Upper lobe of left lung (tissue), 6 donors: Measurements from ENCODE around the gene MEX3D. TPM values are rescaled to one million over a fixed set of nuclear protein-coding genes. Genes with fewer than 3 reads are reported as not detected.
A peak's percentile ranks its signal among the peaks of the same experiment; 100 is the strongest.

Experiments
- ATAC-seq, 2 donors: fragments of 200-7000 bp; cut with Tn5 transposase; one replicate each; pipeline ENCODE4 v1.9.1; 2022; ENCODE audit warnings: mild to moderate bottlenecking in 2 of 2, moderate library complexity in 2 of 2; ENCODE audit not compliant: low FRiP score in 2 of 2
- DNase-seq, 2 donors: peaks; one replicate each; pipeline ENCODE4 v3.0.0-alpha.2; 2019 to 2020
- H3K27ac ChIP-seq, 4 donors: fragments of 200-600 bp; sonication (generic); one replicate each; pipeline ENCODE4 v1.5.1; 2016 to 2019
- H3K27me3 ChIP-seq, 4 donors: fragments of 200-600 bp; sonication (generic); one replicate each; pipeline ENCODE4 v1.5.1; 2017 to 2019
- H3K36me3 ChIP-seq, 4 donors: fragments of 200-600 bp; sonication (generic); one replicate each; pipeline ENCODE4 v1.5.1; 2016 to 2019
- H3K4me1 ChIP-seq, 4 donors: fragments of 200-600 bp; sonication (generic); one replicate each; pipeline ENCODE4 v1.5.1; 2018 to 2019
- H3K4me3 ChIP-seq, 4 donors: fragments of 200-600 bp; sonication (generic); one replicate each; pipeline ENCODE4 v1.5.1; 2017 to 2019; ENCODE audit warnings: mild to moderate bottlenecking in 2 of 4, moderate library complexity in 1 of 4
- H3K9me3 ChIP-seq, 4 donors: fragments of 200-600 bp; sonication (generic); one replicate each; pipeline ENCODE4 v1.5.1; 2018 to 2019
- CTCF ChIP-seq, 6 experiments: fragments of 450-650 bp in 4 of 6; fragments of 200-600 bp in 2 of 6; sonication (generic) in 2 of 6; IDR thresholded peaks; one replicate each; pipeline ENCODE4 v1.5.1; 2016 to 2019; ENCODE audit warnings: antibody characterized with exemption in 6 of 6
- EP300 ChIP-seq, 4 donors: sonication (generic); formaldehyde crosslinking; IDR thresholded peaks; one replicate each; pipeline ENCODE4 v1.5.1; 2017; ENCODE audit warnings: antibody characterized with exemption in 4 of 4, control low read depth in 2 of 4
- POLR2A ChIP-seq, 4 donors: fragments of 450-650 bp; IDR thresholded peaks; one replicate each; pipeline ENCODE4 v1.5.1; 2016 to 2017; ENCODE audit warnings: antibody characterized with exemption in 4 of 4, mild to moderate bottlenecking in 2 of 4
- POLR2AphosphoS5 ChIP-seq, 2 donors: sonication (generic); formaldehyde crosslinking; IDR thresholded peaks; one replicate each; pipeline ENCODE4 v1.5.1; 2017; ENCODE audit warnings: antibody characterized with exemption in 2 of 2
- WGBS, 2 donors: methylation state at CpG; one replicate each; pipeline ENCODE4 v1.1.5; 2017 to 2018; 5-methylcytosine and 5-hydroxymethylcytosine counted together
- total RNA-seq, 6 donors: library from RNA; depleted of rRNA in 4 of 6; stranded (reverse); fragments of >200 nt in 4 of 6; gene quantifications; one replicate each; pipeline versions ENCODE4 v1.1.0 to v1.2.1, GENCODE V29; 2016 to 2021
- donor health status: DM: no; HTN: no; CAD: no; lungs with moderate emphysema.
- donor health status: DM: no; HTN: yes; CAD: no; lungs with severe emphysema.

The MEX3D gene
- total RNA-seq, 6 donors from 2014 or later = 18.0 to 43.7 (median 26.5) TPM

DNA sequence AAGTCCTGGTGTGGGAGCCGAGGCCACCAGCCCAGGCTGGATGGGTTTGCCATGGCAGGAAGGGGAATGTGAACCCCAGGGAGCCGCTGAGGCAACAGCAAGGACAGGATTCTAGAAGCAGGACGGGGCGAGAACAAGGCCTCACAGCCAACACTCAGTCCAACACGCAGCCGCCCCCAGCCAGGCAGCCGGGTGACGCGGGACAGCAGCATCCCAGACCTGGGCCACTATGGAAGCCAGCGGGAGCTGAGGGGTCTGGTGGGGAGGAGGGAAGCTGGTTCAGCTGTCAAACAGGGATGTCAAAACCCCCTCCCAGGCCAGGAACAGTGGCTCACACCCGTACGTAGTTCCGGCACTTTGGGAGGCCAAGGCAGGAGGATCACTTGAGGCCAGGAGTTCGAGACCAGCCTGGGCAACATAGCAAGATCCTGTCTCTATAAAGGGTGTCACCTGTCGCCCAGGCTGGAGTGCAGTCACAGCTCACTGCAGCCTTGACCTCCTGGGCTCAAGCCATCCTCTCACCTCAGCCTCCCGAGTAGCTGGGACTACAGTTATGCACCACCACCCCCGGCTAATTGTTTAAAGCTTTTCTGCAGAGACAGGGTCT, 6.8 kb downstream of the MEX3D start:
- DNase-seq (no peak), ATAC-seq (no peak)
- Histone ChIP-seq H3K4me3 (no peak overlapping the region), H3K27ac (no peak overlapping the region), H3K27me3 (peaks cover 0 to under 1% (median 0%) of the 10 kb centered on the region in 4 donors), H3K4me1 (peaks cover 5 to 8% (median 6%) of the 10 kb centered on the region in 4 donors), H3K36me3 (peaks cover 0 to 6% (median 3%) of the 10 kb centered on the region in 4 donors), H3K9me3 (no peaks in the 10 kb centered on the region)
- TF ChIP-seq EP300 (IDR thresholded peaks at IDR 0.05) (no peak), POLR2A (IDR thresholded peaks at IDR 0.05) (no peak), CTCF (IDR thresholded peaks at IDR 0.05) (no peak), POLR2AphosphoS5 (IDR thresholded peaks at IDR 0.05) (no peak)
- WGBS, 2 donors = 79 to 96% methylated on average over 14 to 17 of the region's 17 CpGs

DNA sequence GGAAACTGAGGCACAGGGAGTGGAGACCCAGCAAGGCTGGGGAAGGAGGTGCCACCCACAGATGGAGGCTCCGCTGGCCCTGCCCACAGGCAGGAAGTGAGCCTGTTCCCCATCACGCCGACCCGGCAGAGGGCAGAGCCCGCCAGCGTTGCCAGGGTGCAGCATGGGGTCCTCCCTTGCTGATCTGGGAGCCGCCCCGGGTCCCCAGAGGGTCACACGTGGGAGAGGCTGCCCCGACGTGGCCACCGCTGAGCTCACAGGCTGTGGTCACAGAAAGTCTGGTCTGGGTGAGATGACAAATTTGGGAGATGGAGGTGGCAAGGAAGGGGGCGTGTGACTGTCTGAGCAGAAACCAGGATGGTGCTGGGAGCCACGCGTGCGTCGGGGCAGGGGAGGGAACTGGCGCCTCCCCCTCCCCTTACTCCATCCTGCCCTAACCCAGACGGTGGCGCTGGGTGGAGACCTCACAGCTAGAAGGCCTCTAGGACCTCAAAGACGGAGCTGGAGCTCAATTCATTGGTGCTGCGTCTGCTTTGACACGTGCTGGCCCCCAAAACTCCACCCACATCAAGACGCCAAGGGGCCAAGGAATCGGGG, 7.7 kb downstream of the MEX3D start:
- Histone ChIP-seq H3K27me3 (no peaks in the 10 kb centered on the region), H3K4me3 (no peak overlapping the region), H3K27ac (no peak overlapping the region), H3K9me3 (no peaks in the 10 kb centered on the region), H3K4me1 (no peaks in the 10 kb centered on the region), H3K36me3 (peaks cover 0 to 16% (median 5%) of the 10 kb centered on the region in 4 donors)
- DNase-seq (no peak), ATAC-seq (no peak)
- WGBS, 2 donors = 61 to 70% methylated on average over 16 to 21 of the region's 25 CpGs
- no peak for TF ChIP-seq EP300 (IDR thresholded peaks at IDR 0.05)
- no peak for TF ChIP-seq POLR2AphosphoS5 (IDR thresholded peaks at IDR 0.05)

GRCh38 chr19:1558552-1558951, 9.6 kb downstream of the MEX3D start:
- no peak for ATAC-seq
- DNase-seq = no peak
- H3K36me3 ChIP-seq = peaks cover 0 to 17% (median 7%) of the 10 kb centered on the region in 4 donors
- no peak overlapping the region for H3K27ac ChIP-seq
- no peaks in the 10 kb centered on the region for H3K9me3 ChIP-seq
- WGBS, 2 donors = 90 to 92% methylated on average over 7 to 12 of the region's 12 CpGs
- no peaks in the 10 kb centered on the region for H3K27me3 ChIP-seq
- TF ChIP-seq POLR2AphosphoS5 (IDR thresholded peaks at IDR 0.05) (no peak), EP300 (IDR thresholded peaks at IDR 0.05) (no peak), CTCF (IDR thresholded peaks at IDR 0.05) (no peak), POLR2A (IDR thresholded peaks at IDR 0.05) (no peak)
- no peaks in the 10 kb centered on the region for H3K4me1 ChIP-seq
- no peak overlapping the region for H3K4me3 ChIP-seq

GRCh38 chr19:1556390-1557070, 11.6 kb downstream of the MEX3D start:
- Histone ChIP-seq H3K36me3 (peaks cover 0 to 17% (median 7%) of the 10 kb centered on the region in 4 donors), H3K27me3 (no peaks in the 10 kb centered on the region), H3K4me1 (no peaks in the 10 kb centered on the region), H3K4me3 (no peak overlapping the region), H3K27ac (no peak overlapping the region), H3K9me3 (no peaks in the 10 kb centered on the region)
- DNase-seq = peak in 1 of 2 donors; percentile 80
- no peak for TF ChIP-seq POLR2A (IDR thresholded peaks at IDR 0.05)
- no peak for TF ChIP-seq CTCF (IDR thresholded peaks at IDR 0.05)
- no peak for TF ChIP-seq EP300 (IDR thresholded peaks at IDR 0.05)
- TF ChIP-seq POLR2AphosphoS5 (IDR thresholded peaks at IDR 0.05) = no peak
- 97 to 99% methylated on average over 26 to 66 of the region's 66 CpGs for WGBS, 2 donors
- no peak for ATAC-seq
